Cardiac muscle cell (in vitro differentiated cells and primary cell): ENCODE results near the gene RANBP1. TPM values are rescaled to one million over a fixed set of nuclear protein-coding genes. Genes with fewer than 3 reads are reported as not detected.

Experiments
- DNase-seq, 2 donors: peaks; one replicate each; pipeline versions ENCODE4 v3.0.0 to v3.0.0-alpha.2; 2010 to 2017; ENCODE audit warnings: low read depth in 1 of 2, low spot score in 1 of 2
- H3K27ac ChIP-seq: fragments of 200-600 bp; sonication (generic); 2 replicates; pipeline ENCODE4 v1.5.1; 2016
- H3K27me3 ChIP-seq: fragments of 200-600 bp; sonication (generic); 2 replicates; pipeline ENCODE4 v1.6.0; 2016; ENCODE audit warnings: control low read depth
- H3K36me3 ChIP-seq: fragments of 200-600 bp; sonication (generic); 2 replicates; pipeline ENCODE4 v1.5.1; 2016; ENCODE audit warnings: control low read depth
- H3K4me1 ChIP-seq: fragments of 200-600 bp; sonication (generic); 2 replicates; pipeline ENCODE4 v1.8.1; 2017; ENCODE audit warnings: low read depth, mild to moderate bottlenecking, mixed run types
- H3K4me3 ChIP-seq: fragments of 200-600 bp; sonication (generic); 2 replicates; pipeline ENCODE4 v1.5.1; 2016; ENCODE audit warnings: mild to moderate bottlenecking
- H3K9me3 ChIP-seq: fragments of 200-600 bp; sonication (generic); 2 replicates; pipeline ENCODE4 v1.5.1; 2017; ENCODE audit warnings: low read depth, mild to moderate bottlenecking, control low read depth
- CTCF ChIP-seq: IDR thresholded peaks from 2 replicates; pipeline ENCODE4 v1.5.1; 2012; ENCODE audit warnings: low read depth, mild to moderate bottlenecking, low read length
- polyA plus RNA-seq: library from polyadenylated mRNA; unstranded; fragments of >200 nt; fragmentation: Nextera tagmentation; extraction: Ambion mirVana; gene quantifications from 2 replicates; pipeline ENCODE4 v1.2.1, GENCODE V29; 2016
- total RNA-seq: library from RNA; depleted of rRNA; stranded (reverse); fragments of >200 nt; gene quantifications from 2 replicates; pipeline ENCODE4 v1.2.3, GENCODE V29; 2016

The RANBP1 gene
- total and polyA plus RNA-seq, 2 experiments from 2014 or later = 252 to 271 TPM

GRCh38 chr22:20111689-20112622 lies 3.9 kb upstream of the RANBP1 start:
- Histone ChIP-seq H3K27me3 (no peaks in the 10 kb centered on the region), H3K9me3 (no peaks in the 10 kb centered on the region), H3K36me3 (peaks cover 23% of the 10 kb centered on the region), H3K4me1 (peaks cover 4% of the 10 kb centered on the region), H3K27ac (peak overlapping the region; percentile 78), H3K4me3 (no peak overlapping the region)
- TF ChIP-seq CTCF = no peak
- no peak for DNase-seq

- Histone ChIP-seq H3K9me3 (no peaks in the 10 kb centered on the region), H3K27me3 (no peaks in the 10 kb centered on the region), H3K4me1 (peaks cover 4% of the 10 kb centered on the region), H3K36me3 (peaks cover 14% of the 10 kb centered on the region), H3K4me3 (no peak overlapping the region), H3K27ac (peak overlapping the region; percentile 78)
- TF ChIP-seq CTCF = no peak
- no peak for DNase-seq
Observed at GRCh38 chr22:20112623-20113511, 3.0 kb upstream of the RANBP1 start.

- peaks cover 7% of the 10 kb centered on the region for H3K36me3 ChIP-seq
- H3K9me3 ChIP-seq = no peaks in the 10 kb centered on the region
- no peak for DNase-seq
- H3K4me1 ChIP-seq = peaks cover 8% of the 10 kb centered on the region
- H3K27ac ChIP-seq = no peak overlapping the region
- H3K27me3 ChIP-seq = no peaks in the 10 kb centered on the region
- no peak for TF ChIP-seq CTCF
- no peak overlapping the region for H3K4me3 ChIP-seq
Observed at GRCh38 chr22:20113551-20114310, 2.2 kb upstream of the RANBP1 start.

GRCh38 chr22:20114506-20115475 lies 1.1 kb upstream of the RANBP1 start:
- Histone ChIP-seq H3K27ac (no peak overlapping the region), H3K36me3 (peaks cover 7% of the 10 kb centered on the region), H3K4me1 (peaks cover 10% of the 10 kb centered on the region), H3K9me3 (no peaks in the 10 kb centered on the region), H3K27me3 (no peaks in the 10 kb centered on the region), H3K4me3 (no peak overlapping the region)
- no peak for TF ChIP-seq CTCF
- no peak for DNase-seq
